Measurements from ENCODE around the gene BPIFB3. TPM values are rescaled to one million over a fixed set of nuclear protein-coding genes. Genes with fewer than 3 reads are reported as not detected.

The BPIFB3 gene
- total RNA-seq, 1 donor from 2014 or later = not detected

DNA sequence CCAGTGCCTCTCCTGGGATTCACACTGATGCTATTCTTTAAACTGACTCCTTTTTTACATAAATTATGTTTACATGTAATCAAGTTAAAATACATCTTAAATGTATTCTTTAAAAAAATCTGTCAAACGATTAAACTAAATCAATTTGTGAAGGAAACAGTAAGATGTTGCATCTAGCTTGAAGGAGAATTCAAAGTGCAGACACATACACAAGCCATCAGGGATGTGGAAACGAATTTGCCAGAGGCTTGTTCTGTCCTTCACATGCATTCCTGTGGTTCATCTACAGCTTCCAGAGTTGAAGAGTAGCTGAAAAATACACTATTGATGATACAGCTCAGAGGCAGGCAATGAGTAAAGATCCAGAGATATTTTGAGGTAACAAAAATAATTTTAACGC, 7.3 kb upstream of the BPIFB3 start:
- Mint-ChIP-seq H3K27ac (ENCODE audit: unreplicated experiment) (no peak overlapping the region), H3K4me3 (ENCODE audit: unreplicated experiment) (no peak overlapping the region), H3K9me3 (ENCODE audit: unreplicated experiment) (peaks cover 7% of the 10 kb centered on the region), H3K27me3 (ENCODE audit: unreplicated experiment) (peaks cover 6% of the 10 kb centered on the region), H3K4me1 (ENCODE audit: unreplicated experiment) (no peaks in the 10 kb centered on the region), H3K36me3 (ENCODE audit: low read depth, unreplicated experiment) (peaks cover 7% of the 10 kb centered on the region)
- no peak for DNase-seq (ENCODE audit: low spot score)
- TF ChIP-seq, protein P1, sequence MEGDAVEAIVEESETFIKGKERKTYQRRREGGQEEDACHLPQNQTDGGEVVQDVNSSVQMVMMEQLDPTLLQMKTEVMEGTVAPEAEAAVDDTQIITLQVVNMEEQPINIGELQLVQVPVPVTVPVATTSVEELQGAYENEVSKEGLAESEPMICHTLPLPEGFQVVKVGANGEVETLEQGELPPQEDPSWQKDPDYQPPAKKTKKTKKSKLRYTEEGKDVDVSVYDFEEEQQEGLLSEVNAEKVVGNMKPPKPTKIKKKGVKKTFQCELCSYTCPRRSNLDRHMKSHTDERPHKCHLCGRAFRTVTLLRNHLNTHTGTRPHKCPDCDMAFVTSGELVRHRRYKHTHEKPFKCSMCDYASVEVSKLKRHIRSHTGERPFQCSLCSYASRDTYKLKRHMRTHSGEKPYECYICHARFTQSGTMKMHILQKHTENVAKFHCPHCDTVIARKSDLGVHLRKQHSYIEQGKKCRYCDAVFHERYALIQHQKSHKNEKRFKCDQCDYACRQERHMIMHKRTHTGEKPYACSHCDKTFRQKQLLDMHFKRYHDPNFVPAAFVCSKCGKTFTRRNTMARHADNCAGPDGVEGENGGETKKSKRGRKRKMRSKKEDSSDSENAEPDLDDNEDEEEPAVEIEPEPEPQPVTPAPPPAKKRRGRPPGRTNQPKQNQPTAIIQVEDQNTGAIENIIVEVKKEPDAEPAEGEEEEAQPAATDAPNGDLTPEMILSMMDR (IDR thresholded peaks at IDR 0.05; ENCODE audit: unreplicated experiment) = no peak

DNA sequence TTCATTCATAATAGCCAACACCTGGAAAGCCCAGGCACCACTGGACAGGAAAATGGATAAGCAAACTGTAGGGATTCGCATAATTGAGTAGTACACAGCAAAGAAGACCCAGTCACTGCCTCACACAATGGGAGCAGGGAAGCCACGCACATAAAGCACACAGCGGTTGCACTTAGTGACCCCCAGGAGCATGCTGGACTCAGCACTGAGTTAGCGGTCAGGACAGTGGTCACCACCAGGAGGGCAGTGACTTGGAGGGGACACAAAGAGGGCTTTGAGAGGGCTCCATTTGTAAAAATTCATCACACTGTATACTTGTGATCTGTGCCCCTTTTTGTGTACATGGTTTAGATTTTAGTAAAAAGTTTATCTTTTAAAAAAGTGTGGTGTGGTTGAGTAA, 2.4 kb upstream of the BPIFB3 start:
- no peak overlapping the region for H3K4me3 Mint-ChIP-seq (ENCODE audit: unreplicated experiment)
- peaks cover 3% of the 10 kb centered on the region for H3K36me3 Mint-ChIP-seq (ENCODE audit: low read depth, unreplicated experiment)
- peaks cover 4% of the 10 kb centered on the region for H3K9me3 Mint-ChIP-seq (ENCODE audit: unreplicated experiment)
- no peak for DNase-seq (ENCODE audit: low spot score)
- peaks cover 5% of the 10 kb centered on the region for H3K4me1 Mint-ChIP-seq (ENCODE audit: unreplicated experiment)
- TF ChIP-seq, protein P1 (IDR thresholded peaks at IDR 0.05; ENCODE audit: unreplicated experiment) = no peak
- peaks cover 6% of the 10 kb centered on the region for H3K27me3 Mint-ChIP-seq (ENCODE audit: unreplicated experiment)
- H3K27ac Mint-ChIP-seq (ENCODE audit: unreplicated experiment) = no peak overlapping the region

DNA sequence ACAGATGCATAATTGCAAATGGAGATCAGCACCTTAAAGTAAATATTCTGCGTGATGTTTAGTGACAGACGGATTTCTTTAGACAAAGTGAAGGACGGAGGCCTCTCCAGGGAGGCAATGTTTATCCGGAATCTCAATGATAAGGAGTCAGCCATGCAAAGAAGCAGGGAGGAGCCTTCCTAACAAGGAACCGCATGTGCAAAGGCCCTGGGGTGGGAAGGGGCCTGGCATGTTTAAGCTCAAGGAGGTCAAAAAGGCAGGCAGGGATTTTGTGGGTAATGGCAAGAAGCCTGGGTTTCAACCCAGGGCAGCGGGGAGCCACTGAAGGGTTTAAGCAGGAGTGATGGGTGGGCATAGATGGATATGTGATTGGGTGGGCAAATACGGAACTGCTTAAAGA, 678 bp downstream of the BPIFB3 start:
- Mint-ChIP-seq H3K4me1 (ENCODE audit: unreplicated experiment) (peaks cover 10% of the 10 kb centered on the region), H3K36me3 (ENCODE audit: low read depth, unreplicated experiment) (no peaks in the 10 kb centered on the region), H3K27ac (ENCODE audit: unreplicated experiment) (no peak overlapping the region), H3K9me3 (ENCODE audit: unreplicated experiment) (no peaks in the 10 kb centered on the region), H3K4me3 (ENCODE audit: unreplicated experiment) (no peak overlapping the region), H3K27me3 (ENCODE audit: unreplicated experiment) (peaks cover 2% of the 10 kb centered on the region)
- TF ChIP-seq, protein P1 (IDR thresholded peaks at IDR 0.05; ENCODE audit: unreplicated experiment) = no peak
- DNase-seq (ENCODE audit: low spot score) = no peak

GRCh38 chr20:33054791-33055190, 1.1 kb downstream of the BPIFB3 start:
- TF ChIP-seq, protein P1 (IDR thresholded peaks at IDR 0.05; ENCODE audit: unreplicated experiment) = no peak
- peaks cover 2% of the 10 kb centered on the region for H3K27me3 Mint-ChIP-seq (ENCODE audit: unreplicated experiment)
- DNase-seq (ENCODE audit: low spot score) = no peak
- no peak overlapping the region for H3K4me3 Mint-ChIP-seq (ENCODE audit: unreplicated experiment)
- no peaks in the 10 kb centered on the region for H3K36me3 Mint-ChIP-seq (ENCODE audit: low read depth, unreplicated experiment)
- H3K9me3 Mint-ChIP-seq (ENCODE audit: unreplicated experiment) = no peaks in the 10 kb centered on the region
- no peak overlapping the region for H3K27ac Mint-ChIP-seq (ENCODE audit: unreplicated experiment)
- H3K4me1 Mint-ChIP-seq (ENCODE audit: unreplicated experiment) = peaks cover 10% of the 10 kb centered on the region

GRCh38 chr20:33059136-33059535, 5.4 kb downstream of the BPIFB3 start:
- H3K4me1 Mint-ChIP-seq (ENCODE audit: unreplicated experiment) = peaks cover 10% of the 10 kb centered on the region
- TF ChIP-seq, protein P1 (IDR thresholded peaks at IDR 0.05; ENCODE audit: unreplicated experiment) = no peak
- no peaks in the 10 kb centered on the region for H3K36me3 Mint-ChIP-seq (ENCODE audit: low read depth, unreplicated experiment)
- H3K9me3 Mint-ChIP-seq (ENCODE audit: unreplicated experiment) = no peaks in the 10 kb centered on the region
- H3K4me3 Mint-ChIP-seq (ENCODE audit: unreplicated experiment) = no peak overlapping the region
- H3K27ac Mint-ChIP-seq (ENCODE audit: unreplicated experiment) = no peak overlapping the region
- peaks cover 2% of the 10 kb centered on the region for H3K27me3 Mint-ChIP-seq (ENCODE audit: unreplicated experiment)
- DNase-seq (ENCODE audit: low spot score) = no peak

All from endothelial cell (in vitro differentiated cells).